PC-3 (cell line): ENCODE data around the gene TIGD6. TPM values are rescaled to one million over a fixed set of nuclear protein-coding genes. Genes with fewer than 3 reads are reported as not detected.

Experiments
- ATAC-seq: fragments of 200-7000 bp; cut with Tn5 transposase; 2 replicates; pipeline ENCODE4 v1.9.1; 2020; ENCODE audit warnings: mild to moderate bottlenecking, moderate library complexity
- Bru-seq: library from RNA; stranded (reverse); fragments of 400-500 nt; gene quantifications from one replicate; lab custom pipeline; 2021; lab: Mats Ljungman, UMichigan
- BruChase-seq, 2 experiments: library from RNA; stranded (reverse); fragments of 400-500 nt; gene quantifications; one replicate each; lab custom pipeline; 2021; lab: Mats Ljungman, UMichigan
- BruUV-seq: library from RNA; stranded (reverse); fragments of 400-500 nt; replicated peaks from 2 replicates; lab custom pipeline; 2021; lab: Mats Ljungman, UMichigan
- CTCF ChIA-PET: fragments of 300-600 bp; sonication (Branson Sonifier 250); formaldehyde crosslinking; loops from one replicate; lab custom pipeline; 2022; ENCODE audit warnings: antibody characterized with exemption; lab: Charles Lee
- POLR2A ChIA-PET: fragments of 300-600 bp; sonication (Branson Sonifier 250); formaldehyde crosslinking; loops from one replicate; lab custom pipeline; 2022; ENCODE audit warnings: antibody characterized with exemption; ENCODE audit not compliant: unreplicated experiment; lab: Charles Lee
- DNase-seq: peaks from one replicate; pipeline ENCODE4 v3.0.0-alpha.2; 2015
- H2AFZ ChIP-seq: fragments of 300-600 bp; sonication (generic); 2 replicates; pipeline ENCODE4 v1.6.0; 2016; ENCODE audit warnings: antibody characterized with exemption, low read length
- H3F3A ChIP-seq: fragments of 300-600 bp; sonication (generic); one replicate; pipeline ENCODE4 v1.6.0; 2017; ENCODE audit warnings: antibody characterized with exemption, low read length, control low read depth, mild to moderate bottlenecking; ENCODE audit not compliant: unreplicated experiment
- H3K27ac ChIP-seq: fragments of 300-600 bp; sonication (generic); 2 replicates; pipeline ENCODE4 v1.5.1; 2016; ENCODE audit warnings: mild to moderate bottlenecking, low read length
- H3K27me3 ChIP-seq: fragments of 300-600 bp; sonication (generic); 2 replicates; pipeline ENCODE4 v1.6.1; 2016; ENCODE audit warnings: low read length, mixed read lengths
- H3K36me3 ChIP-seq: fragments of 300-600 bp; sonication (generic); 2 replicates; pipeline ENCODE4 v1.6.1; 2016; ENCODE audit warnings: low read depth, mixed run types, low read length, mixed read lengths
- H3K4me1 ChIP-seq: fragments of 300-600 bp; sonication (generic); 2 replicates; pipeline ENCODE4 v1.5.1; 2016; ENCODE audit warnings: low read length; ENCODE audit not compliant: insufficient read depth
- H3K4me2 ChIP-seq: fragments of 300-600 bp; sonication (generic); 2 replicates; pipeline ENCODE4 v1.6.0; 2016; ENCODE audit warnings: low read length
- H3K4me3 ChIP-seq: fragments of 300-600 bp; sonication (generic); 2 replicates; pipeline ENCODE4 v1.5.1; 2016; ENCODE audit warnings: mild to moderate bottlenecking, low read length, mixed read lengths
- H3K79me2 ChIP-seq: fragments of 300-600 bp; sonication (generic); 2 replicates; pipeline ENCODE4 v1.6.1; 2017; ENCODE audit warnings: low read length, mixed read lengths
- H3K9ac ChIP-seq: fragments of 300-600 bp; sonication (generic); 2 replicates; pipeline ENCODE4 v1.6.0; 2016; ENCODE audit warnings: mild to moderate bottlenecking, low read length
- H3K9me2 ChIP-seq: fragments of 300-600 bp; sonication (generic); replicated peaks from 2 replicates; pipeline ENCODE4 v1.6.1; 2016; ENCODE audit warnings: mixed run types, low read length, mixed read lengths
- H3K9me3 ChIP-seq: fragments of 300-600 bp; sonication (generic); 2 replicates; pipeline ENCODE4 v1.6.1; 2016; ENCODE audit warnings: low read length, mixed read lengths
- H4K20me1 ChIP-seq: fragments of 300-600 bp; sonication (generic); 2 replicates; pipeline ENCODE4 v1.6.1; 2016; ENCODE audit warnings: low read length, mixed read lengths
- EZH2 ChIP-seq: fragments of 300-600 bp; sonication (generic); IDR thresholded peaks from one replicate; pipeline ENCODE4 v1.6.1; 2017; ENCODE audit warnings: antibody characterized with exemption, mild to moderate bottlenecking, low read length; ENCODE audit not compliant: unreplicated experiment
- EZH2phosphoT487 ChIP-seq: fragments of 300-600 bp; sonication (generic); IDR thresholded peaks from 2 replicates; pipeline ENCODE4 v1.6.1; 2018; ENCODE audit warnings: mild to moderate bottlenecking, antibody characterized with exemption, low read length, borderline replicate concordance
- intact Hi-C: fragments of 100-400 bp; cut with micrococcal nuclease; formaldehyde crosslinking; loops from 2 replicates; pipeline ENCODE4 v1.9.0; 2023
- long read RNA-seq: library from polyadenylated mRNA; unstranded; transcript quantifications from one replicate; pipeline ENCODE4 v2.0.0, GENCODE V29; 2021; ENCODE audit not compliant: unreplicated experiment
- total RNA-seq: library from RNA; depleted of rRNA; stranded (reverse); fragments of >200 nt; gene quantifications from 2 replicates; pipeline ENCODE4 v1.2.3, GENCODE V29; 2014; rRNA removed
- TF ChIP-seq, protein P1 (sequence below): fragments of 300-600 bp; sonication (generic); conservative IDR thresholded peaks from 2 replicates; pipeline ENCODE4 v1.5.1; 2017; ENCODE audit warnings: antibody characterized with exemption, low read depth, mild to moderate bottlenecking, low read length

TIGD6 gene
- total RNA-seq (3.8 and 5.7 TPM in 2 replicates), Bru-seq, nascent RNA (percentile 74 among the genes with signal in this experiment), BruChase-seq, experiment 1, labeled RNA remaining after a 6-hour chase (percentile 61 among the genes with signal in this experiment), BruChase-seq, experiment 2, labeled RNA remaining after a 2-hour chase (percentile 68 among the genes with signal in this experiment)
- long read RNA-seq, full-length matches to known transcripts: 15 of 26 reads
- long read RNA-seq, partial matches to known transcripts: 0 of 26 reads
- long read RNA-seq, other reads (novel, unspliced or antisense): 11 of 26 reads

DNA sequence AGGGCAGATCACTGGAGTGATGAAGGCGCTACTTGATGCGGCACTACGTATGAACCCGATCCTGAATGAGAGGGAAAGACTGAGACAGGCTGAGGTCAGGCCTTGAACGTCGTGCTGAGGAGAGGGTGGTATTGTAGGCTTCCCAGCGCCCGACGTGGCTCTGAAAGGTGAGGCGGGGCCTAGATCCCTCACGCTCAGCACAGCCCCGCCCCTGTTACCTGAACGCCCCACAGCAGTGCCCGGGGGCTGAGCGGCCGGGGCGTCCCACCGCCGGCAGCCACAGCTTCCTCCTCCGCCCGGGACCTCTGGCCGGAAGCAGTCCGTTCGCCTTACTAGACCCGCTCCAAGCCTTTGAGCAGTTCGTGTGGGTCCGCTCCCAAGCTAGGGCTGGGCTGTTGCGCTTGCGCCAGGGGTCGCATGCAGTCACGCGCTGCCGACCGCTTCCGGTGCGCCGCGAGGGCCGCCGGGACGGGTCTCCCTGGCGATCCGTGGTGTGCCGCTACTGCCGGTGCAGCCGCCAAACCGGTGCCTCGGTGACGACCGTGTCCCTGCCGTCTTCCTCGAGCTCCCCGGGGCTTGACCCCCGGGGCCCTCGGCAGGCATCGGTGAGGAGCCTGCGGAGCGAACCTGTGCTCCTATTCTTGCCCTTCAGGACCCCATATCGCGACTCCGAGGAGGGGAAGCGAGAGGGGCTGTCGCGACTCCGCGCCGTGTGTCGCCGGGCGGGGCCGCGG, at the start of gene TIGD6, which contains the start of gene HMGXB3:
TSS of gene TIGD6 (minus strand) at position 399 of the 734 bp plus-strand sequence. CDS start 4,306 bp downstream, outside the sequence.
TSS of gene HMGXB3 (plus strand) at position 484 of the 734 bp plus-strand sequence. CDS start 4,114 bp downstream, outside the sequence.
- POLR2A ChIA-PET: interaction anchor here (0.6 to 1.5 kb wide), 5 partner anchors 17 to 268 kb away, joined by 3 to 12 read pairs (median 3); no protein-coding TSS in a partner anchor
- peaks cover 8% of the 10 kb centered on the region for H3K36me3 ChIP-seq
- H3K9me3 ChIP-seq: no peaks in the 10 kb centered on the region
- H3K27me3 ChIP-seq: no peaks in the 10 kb centered on the region
- peak within 1 kb of the TSS; percentile 96 for H3K4me2 ChIP-seq
- peaks cover 22% of the 10 kb centered on the region for H3K4me1 ChIP-seq
- peak within 1 kb of the TSS; percentile 63 for H3K27ac ChIP-seq
- peaks cover 46% of the 10 kb centered on the region for H3K79me2 ChIP-seq
- no peak for TF ChIP-seq EZH2phosphoT487
- TF ChIP-seq, protein P1, sequence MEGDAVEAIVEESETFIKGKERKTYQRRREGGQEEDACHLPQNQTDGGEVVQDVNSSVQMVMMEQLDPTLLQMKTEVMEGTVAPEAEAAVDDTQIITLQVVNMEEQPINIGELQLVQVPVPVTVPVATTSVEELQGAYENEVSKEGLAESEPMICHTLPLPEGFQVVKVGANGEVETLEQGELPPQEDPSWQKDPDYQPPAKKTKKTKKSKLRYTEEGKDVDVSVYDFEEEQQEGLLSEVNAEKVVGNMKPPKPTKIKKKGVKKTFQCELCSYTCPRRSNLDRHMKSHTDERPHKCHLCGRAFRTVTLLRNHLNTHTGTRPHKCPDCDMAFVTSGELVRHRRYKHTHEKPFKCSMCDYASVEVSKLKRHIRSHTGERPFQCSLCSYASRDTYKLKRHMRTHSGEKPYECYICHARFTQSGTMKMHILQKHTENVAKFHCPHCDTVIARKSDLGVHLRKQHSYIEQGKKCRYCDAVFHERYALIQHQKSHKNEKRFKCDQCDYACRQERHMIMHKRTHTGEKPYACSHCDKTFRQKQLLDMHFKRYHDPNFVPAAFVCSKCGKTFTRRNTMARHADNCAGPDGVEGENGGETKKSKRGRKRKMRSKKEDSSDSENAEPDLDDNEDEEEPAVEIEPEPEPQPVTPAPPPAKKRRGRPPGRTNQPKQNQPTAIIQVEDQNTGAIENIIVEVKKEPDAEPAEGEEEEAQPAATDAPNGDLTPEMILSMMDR: no peak
- TF ChIP-seq EZH2: no peak
- no peaks in the 10 kb centered on the region for H3F3A ChIP-seq
- peak within 1 kb of the TSS; percentile 93 for H3K9ac ChIP-seq
- ATAC-seq (peak; percentile 89), DNase-seq (peak; percentile 99)
- no peaks in the 10 kb centered on the region for H3K9me2 ChIP-seq
- intact Hi-C loops: loop anchor here (1.0 to 10.0 kb wide), 5 partner anchors 22 to 266 kb away; partner anchors contain the start of gene PPARGC1B
- no TSS peak for BruUV-seq
- CTCF ChIA-PET: interaction anchor here (0.7 to 1.3 kb wide), 3 partner anchors 17 to 166 kb away, joined by 3 to 5 read pairs (median 3); no protein-coding TSS in a partner anchor
- peaks cover 11% of the 10 kb centered on the region for H4K20me1 ChIP-seq
- peak within 1 kb of the TSS; percentile 89 for H3K4me3 ChIP-seq
- H2AFZ ChIP-seq: peak within 1 kb of the TSS; percentile 76

DNA sequence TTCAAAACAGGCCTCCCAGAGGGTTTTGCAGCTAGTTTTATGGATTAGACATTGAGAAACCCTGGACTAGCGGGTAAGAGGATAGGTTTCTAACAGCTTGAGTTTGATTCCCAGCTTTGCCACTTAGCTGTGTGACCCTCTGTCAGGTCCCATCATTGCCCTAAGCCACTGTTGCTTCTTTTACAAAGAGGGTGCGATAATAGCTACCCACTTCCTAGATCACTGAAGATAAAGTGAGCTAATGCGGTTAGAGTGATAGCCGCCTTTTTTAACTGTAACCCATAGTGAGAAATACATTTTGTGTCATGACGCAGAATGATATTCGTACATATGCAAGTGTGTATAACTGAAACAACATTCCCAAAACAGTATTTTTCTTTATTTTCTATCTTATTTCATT, 45.6 kb upstream of the TIGD6 start:
- CTCF ChIA-PET: no interaction called here
- BruUV-seq: no TSS peak
- intact Hi-C loops: no loop called here

More for the DNA sequence above, 45.6 kb upstream of the TIGD6 start:
- Histone ChIP-seq H3K4me3 (no peak overlapping the region), H3K79me2 (no peaks in the 10 kb centered on the region), H3K9ac (no peak overlapping the region), H4K20me1 (no peaks in the 10 kb centered on the region), H3K4me2 (no peak overlapping the region), H3K4me1 (peaks cover 43% of the 10 kb centered on the region), H2AFZ (no peak overlapping the region), H3F3A (no peaks in the 10 kb centered on the region), H3K9me3 (no peaks in the 10 kb centered on the region), H3K36me3 (peaks cover 91% of the 10 kb centered on the region), H3K27me3 (no peaks in the 10 kb centered on the region), H3K27ac (no peak overlapping the region), H3K9me2 (no peaks in the 10 kb centered on the region)
- DNase-seq (no peak), ATAC-seq (no peak)
- POLR2A ChIA-PET: no interaction called here
- no peak for TF ChIP-seq EZH2
- TF ChIP-seq, protein P1: no peak
- no peak for TF ChIP-seq EZH2phosphoT487
